Nucleus accumbens (tissue), 56 donors: Measurements from ENCODE around the gene RAP2C.
"Not testable (repeated sequence)": the region's sequence is repeated elsewhere in the genome, so short reads cannot be mapped to it uniquely, and the experiment has no call there.

Experiments used
- DNase-seq, 56 donors: peaks; one replicate each; lab custom pipeline; 2025; lab: John Stamatoyannopoulos, UW

RAP2C gene

DNA sequence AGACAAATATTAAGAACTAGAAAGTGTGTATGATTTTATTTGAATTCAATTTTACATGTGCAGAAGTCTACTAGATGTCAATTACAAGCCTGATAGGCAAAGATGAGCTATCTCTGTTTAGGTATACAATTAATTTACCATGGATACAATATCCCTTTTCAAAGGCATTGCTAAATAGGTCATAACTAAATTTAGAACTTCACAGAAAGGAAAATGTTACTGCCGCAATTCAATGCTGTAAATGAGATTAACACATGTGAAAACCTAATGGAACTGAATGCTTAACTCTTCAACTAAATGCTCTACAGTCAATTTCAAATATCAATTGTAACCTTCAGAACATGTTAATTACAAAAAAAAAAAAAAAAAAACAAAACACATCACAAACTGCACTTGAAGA, 14.6 kb downstream of the RAP2C start:
- no peak for DNase-seq

DNA sequence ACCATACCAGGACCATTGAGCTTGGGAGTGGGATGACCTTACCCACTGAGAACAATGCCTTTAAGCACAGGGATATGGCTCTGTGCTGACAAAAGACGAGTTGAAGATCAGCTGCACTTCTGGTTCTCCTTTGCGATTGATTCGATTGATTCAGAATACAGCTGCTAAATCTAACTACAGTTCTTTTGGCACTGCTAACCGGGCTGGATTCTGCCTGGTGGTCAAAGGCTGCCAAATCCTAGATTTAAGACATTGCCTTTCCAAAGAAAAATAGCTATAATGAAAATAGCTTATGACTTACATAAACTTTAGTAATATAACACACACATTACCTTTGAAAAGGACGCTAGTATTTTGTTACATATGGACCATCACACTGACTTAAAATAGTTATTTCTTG, 18.3 kb downstream of the RAP2C start:
- DNase-seq = no peak

DNA sequence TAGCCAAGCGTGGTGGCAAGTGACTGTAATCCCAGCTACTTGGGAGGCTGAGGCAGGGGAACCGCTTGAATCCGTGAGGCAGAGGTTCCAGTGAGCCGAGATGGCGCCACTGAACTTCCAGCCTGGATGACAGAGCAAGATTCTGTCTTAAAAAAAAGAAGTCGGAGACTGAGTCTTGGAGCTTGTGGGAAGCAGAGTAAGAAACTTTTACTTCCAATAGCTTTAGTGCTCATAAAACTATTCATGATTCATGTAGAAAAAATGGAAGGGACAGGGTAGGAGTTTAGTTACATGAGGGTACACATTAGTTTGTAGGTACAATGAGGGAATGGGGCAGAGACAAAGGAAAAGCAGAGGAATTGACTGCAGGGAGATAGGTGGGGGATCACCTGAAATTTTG, 19.3 kb downstream of the RAP2C start:
- DNase-seq = no peak

DNA sequence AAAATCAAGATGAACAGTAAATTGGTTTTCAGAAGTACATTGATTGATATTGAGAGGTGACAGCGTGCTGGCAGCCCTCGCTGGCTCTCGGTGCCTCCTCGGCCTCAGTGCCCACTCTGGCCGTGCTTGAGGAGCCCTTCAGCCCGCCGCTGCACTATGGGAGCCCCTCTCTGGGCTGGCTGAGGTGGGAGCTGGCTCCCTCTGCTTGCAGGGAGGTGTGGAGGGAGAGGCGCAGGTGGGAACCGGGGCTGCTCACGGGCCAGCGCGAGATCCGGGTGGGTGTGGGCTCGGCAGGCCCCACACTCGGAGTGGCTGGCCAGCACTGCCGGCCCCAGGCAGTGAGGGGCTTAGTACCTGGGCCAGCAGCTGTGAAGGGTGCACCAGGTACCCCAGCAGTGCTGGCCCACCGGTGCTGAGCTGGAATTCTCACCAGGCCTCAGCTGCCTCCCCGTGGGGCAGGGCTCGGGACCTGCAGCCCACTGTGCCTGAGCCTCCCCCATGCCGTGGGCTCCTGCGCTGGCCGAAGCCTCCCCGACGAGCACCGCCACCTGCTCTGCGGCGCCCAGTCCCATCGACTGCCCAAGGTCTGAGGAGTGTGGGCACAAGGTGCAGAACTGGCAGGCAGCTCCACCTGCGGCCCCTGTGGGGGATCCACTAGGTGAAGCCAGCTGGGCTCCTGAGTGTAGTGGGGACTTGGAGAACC, 25.2 kb downstream of the RAP2C start:
- DNase-seq = no peak

DNA sequence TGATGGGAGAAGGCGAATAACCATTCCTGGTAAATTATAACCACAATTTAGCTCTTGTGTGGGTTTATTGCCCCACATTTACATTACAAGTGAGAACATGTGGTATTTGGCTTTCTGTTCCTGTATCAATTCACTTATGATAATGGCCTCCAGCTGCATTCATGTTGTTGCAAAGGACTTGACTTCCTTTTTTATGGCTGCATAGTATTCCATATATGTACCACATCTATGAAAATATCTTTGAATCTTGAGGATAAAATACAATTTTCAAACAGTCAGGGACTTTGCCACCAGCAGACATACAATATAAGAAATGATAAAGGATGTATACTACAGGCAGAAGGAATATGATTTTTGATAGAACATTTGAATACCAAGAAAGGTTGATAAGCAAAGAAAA, 27.3 kb downstream of the RAP2C start:
- DNase-seq = no peak

DNA sequence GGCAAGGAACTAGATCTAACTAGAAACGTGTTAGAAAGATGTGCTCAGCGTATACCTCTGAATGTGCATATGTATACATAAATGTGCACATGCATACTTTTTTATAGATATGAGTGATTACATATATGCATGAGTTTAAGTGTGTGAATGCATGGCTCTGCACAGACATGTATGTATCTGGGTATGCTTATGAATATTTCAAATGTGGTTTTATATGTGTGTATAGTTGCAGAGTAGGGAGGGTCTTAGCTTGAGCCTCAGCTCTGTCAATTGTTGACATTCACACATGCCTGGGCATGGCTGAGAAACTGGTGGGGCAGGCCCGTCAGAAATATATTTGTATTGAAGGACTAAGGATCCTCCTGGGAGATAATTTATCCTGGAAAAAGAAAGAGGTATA, 31.1 kb downstream of the RAP2C start:
- no peak for DNase-seq

DNA sequence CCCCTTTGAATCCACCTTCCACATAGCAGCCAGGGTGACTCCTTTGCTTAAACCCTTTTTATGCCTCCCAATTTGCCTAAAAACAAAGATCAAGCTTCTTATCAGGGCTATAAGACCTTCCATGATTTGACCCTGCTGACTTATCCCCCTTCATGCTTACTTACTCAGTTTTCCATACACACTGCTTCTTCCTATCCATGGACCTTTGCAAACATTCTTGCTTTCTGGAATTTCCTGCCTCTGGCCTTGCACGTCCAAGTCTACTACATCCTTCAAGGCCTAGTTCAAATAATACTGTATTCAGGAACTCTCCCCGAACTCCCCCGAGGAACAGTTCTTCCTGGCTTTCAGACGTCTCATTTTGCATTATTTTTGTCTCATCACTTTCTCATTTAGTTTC, 31.8 kb downstream of the RAP2C start:
- no peak for DNase-seq

DNA sequence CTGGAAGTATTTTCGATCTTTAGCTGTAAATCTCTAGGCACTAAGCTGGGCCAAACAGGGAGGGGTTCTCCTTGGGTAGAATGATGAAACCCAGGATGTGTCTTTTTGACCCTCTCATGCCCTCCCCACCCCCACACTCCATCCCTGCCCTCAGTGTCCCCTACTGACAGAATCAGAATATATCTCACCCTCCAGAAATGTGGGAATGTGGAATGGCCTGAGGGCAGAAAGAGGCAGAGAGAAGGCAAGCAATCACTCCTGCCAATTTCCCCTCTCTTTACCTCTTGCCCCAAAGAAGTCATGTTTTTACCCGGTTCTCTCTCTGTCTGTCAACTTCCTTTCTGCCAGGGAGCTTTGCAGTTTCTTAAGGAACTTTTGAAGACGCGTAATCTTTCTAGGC, 34.4 kb downstream of the RAP2C start:
- no peak for DNase-seq

DNA sequence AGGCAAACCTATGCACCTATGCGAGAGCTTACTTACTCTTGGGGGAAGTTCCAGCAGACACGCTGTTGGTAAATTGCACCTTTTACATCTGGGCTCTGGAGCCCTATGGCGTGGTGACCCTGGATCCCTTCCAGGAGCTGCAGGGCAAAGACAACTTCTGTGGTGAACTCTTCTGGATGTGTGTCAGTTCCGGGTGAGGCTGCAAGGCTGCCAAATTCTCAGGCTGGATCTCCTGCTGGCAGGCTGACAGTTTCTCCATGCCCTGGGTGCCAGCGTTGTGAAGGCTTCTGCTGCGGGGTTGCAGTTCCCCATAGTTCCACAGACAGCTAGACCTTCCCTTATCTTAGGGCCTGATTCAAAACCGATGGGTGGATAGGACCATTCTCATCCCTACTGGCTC, 37.9 kb downstream of the RAP2C start:
- peak in 3 of 56 donors; percentile 0 to 11 (median 1) for DNase-seq

DNA sequence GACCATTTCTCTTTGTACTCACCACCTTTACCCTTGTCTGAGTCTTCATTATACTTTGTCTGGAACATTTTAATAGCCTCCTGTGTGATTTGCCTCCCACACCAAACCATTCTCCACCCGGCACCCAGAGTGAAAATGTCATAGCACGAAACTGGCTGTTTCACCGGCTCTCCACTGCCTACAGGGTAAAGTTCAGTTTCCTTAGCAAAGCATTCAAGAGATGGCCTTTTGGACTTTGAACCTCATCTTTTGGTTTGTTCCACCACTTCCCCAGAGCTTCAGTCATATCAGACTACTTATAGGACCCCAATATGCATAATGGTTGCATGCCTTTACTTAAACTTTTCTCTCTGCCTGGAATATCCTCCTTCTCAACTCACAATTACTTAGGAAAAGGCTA, 38.3 kb downstream of the RAP2C start:
- no peak for DNase-seq

DNA sequence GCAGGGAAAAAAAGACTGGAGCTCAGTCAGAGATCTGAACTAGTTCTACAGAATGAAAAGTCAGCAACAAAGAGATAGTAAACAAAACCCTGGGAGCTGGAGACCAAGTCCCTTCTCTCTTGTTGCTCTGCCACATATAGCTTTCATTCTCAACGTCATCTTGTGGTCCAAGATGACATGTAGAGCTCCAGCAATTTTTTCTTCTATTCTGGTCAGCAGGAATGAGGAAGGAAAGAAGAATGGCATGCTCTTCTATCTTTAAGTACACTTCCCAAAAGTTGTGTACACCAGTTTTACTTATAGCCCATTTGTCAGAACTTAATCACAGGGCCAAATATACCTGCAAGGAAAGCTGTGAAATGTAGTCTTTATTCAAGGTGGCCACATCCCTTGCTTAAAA, 45.6 kb downstream of the RAP2C start:
- DNase-seq = no peak

DNA sequence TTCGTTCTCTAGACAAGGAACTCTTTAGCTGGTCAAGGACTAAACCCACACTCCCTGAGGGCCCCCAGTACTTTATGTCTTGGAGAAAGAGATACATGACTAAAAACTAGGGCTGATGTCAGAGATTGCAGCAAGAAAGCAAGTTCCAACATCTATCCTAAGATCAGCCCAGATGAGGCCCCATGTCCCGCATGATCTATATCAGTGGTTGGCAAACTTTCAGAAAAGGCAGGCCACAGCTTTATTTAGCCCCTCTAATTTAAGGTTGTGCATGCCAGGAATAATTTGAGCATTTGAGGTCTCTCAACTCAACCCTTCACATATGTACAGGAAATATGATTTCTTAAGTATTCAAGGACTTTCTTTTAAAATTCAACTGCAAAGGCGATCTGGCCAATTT, 47.4 kb downstream of the RAP2C start:
- DNase-seq = no peak

DNA sequence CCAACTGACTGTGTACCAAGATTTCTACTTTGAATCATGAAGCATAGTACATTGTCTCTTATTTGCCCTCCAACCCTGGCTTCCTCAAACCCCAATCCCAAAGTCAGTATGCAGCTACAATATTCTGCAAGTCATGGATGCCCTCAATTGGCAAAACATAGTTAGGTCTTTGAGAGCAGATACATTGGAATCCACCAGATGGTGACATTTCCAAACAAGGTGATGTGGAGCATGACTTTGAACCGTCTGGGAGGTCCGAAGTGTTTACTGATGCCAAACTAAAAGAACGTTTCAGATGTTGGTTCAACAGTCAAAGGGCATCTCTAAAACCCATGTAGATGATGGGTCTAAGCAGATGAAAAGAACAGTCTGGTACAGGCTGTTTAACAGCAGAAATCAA, 47.8 kb downstream of the RAP2C start:
- DNase-seq = no peak

DNA sequence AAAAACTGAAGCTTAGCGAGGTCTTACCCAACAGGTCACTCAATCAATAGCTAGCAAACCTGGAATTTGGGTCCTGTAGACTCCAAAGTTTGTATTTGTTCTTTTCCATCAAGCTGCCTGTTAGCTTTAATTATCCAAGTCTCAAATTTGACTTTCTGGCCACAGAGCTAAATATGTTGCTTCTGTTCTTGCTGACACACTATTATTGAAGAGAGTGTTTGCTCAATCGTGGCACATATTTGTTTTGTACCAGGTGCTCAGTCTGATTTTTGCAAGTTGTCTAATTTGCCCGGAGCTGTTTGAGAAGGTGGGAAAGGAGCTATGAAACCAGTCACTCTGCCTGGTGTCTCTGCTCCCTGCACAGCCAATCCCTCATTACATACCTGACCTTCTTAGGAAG, 49.7 kb downstream of the RAP2C start:
- no peak for DNase-seq

DNA sequence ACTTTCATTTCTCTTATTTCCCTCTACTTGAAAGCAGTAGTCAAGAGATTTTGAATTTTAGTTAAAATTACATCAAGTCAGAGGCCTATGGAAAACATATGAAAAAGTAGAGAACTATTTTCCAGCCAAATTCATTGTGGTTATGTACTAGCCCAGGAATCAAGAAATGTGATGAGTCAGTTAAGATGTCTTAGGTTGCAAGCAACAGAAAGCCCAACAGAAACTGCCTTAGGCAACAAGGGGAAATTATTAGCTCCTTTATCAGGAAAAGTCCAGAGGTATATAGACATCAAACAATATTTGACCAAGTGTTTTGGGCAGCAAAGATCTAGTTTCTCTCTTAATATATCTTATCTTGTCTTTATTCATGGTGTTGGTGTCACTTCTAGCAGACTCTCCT, 53.6 kb downstream of the RAP2C start:
- no peak for DNase-seq

DNA sequence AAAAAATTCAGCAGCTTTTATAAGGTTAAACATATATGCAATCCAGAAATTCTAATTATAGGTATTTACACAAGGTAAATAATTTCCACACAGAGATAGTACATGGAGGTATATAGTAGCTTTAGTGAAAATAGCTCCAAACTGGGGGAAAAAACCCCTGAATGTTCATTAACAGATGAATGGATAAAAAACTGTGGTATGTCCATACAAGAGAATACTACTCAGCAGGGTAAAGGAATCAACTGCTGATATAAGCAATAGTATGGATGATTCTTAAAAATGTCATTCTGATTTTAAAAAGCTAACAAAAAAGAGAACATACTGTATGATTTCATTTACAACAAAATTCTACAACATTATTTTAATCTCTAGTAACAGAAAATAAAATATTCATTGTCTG, 54.2 kb downstream of the RAP2C start:
- DNase-seq = no peak

DNA sequence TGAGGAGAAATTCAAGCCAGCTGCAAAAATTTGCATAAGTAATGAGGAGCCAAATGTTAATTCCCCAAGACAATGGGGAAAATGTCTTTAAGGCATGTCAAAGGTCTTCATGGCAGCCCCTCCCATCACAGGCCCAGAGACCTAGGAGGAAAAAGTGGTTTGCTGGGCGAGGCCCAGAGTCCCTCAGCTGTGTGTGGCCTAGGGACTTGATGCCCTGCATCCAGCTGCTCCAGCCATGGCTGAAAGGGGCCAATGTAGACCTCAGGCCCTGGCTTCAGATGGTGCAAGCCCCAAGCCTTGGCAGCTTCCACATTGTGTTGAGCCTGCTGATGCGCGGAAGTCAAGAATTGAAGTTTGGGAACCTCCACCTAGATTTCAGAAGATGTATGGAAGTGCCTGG, 56.2 kb downstream of the RAP2C start:
- DNase-seq = not testable (repeated sequence)

DNA sequence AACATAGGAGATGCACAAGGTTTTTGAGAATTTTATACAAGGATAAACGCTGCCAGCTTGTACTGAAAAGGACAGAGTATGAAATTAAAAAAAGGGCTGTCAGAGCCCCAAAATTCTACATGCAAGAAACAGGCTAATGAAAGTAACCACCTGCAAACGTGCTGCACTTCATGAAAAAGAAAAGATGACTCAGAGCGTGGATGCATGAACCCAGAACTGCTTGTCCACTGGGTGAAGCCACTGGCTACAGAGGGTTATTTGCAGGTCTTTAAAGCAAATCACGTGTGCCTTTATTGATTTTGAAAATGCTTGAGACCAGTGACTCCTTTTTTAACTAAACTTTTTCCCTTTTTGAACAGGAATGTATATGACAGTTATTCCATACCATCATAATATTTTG, 66.1 kb downstream of the RAP2C start:
- DNase-seq = no peak
